NCI-H2107 (cell line): ENCODE measurements around the gene SLC27A6.
"Not testable (repeated sequence)": the region's sequence is repeated elsewhere in the genome, so short reads cannot be mapped to it uniquely, and the experiment has no call there.

ENCODE experiments used
- DNase-seq: peaks from one replicate; lab custom pipeline; 2025; lab: John Stamatoyannopoulos, UW

SLC27A6 gene

GRCh38 chr5:129002527-129002842 is 37.2 kb downstream of the SLC27A6 start:
- no peak for DNase-seq

GRCh38 chr5:129003232-129003631 is 37.9 kb downstream of the SLC27A6 start:
- DNase-seq = no peak

- DNase-seq = no peak
These were observed 48.9 kb downstream of the SLC27A6 start for GRCh38 chr5:129014185-129014584.

- DNase-seq = no peak
These were observed 53.5 kb downstream of the SLC27A6 start for GRCh38 chr5:129018837-129019236.

GRCh38 chr5:129019401-129019908 is 54.2 kb downstream of the SLC27A6 start:
- DNase-seq = no peak

- DNase-seq = no peak
These were observed 55.4 kb downstream of the SLC27A6 start for GRCh38 chr5:129020683-129021082.

GRCh38 chr5:129021744-129022143 is 56.5 kb downstream of the SLC27A6 start:
- DNase-seq = no peak

- no peak for DNase-seq
These were observed 57.3 kb downstream of the SLC27A6 start for GRCh38 chr5:129022599-129022998.

- DNase-seq = no peak
These were observed 62.0 kb downstream of the SLC27A6 start for GRCh38 chr5:129027260-129027659.

- DNase-seq = no peak
These were observed 66.8 kb downstream of the SLC27A6 start for GRCh38 chr5:129031886-129032683.

GRCh38 chr5:129036257-129036656 is 71.0 kb downstream of the SLC27A6 start:
- not testable (repeated sequence) for DNase-seq

- no peak for DNase-seq
These were observed 76.1 kb downstream of the SLC27A6 start for GRCh38 chr5:129041196-129041881.

GRCh38 chr5:129042306-129042705 is 77.0 kb downstream of the SLC27A6 start:
- DNase-seq = no peak

GRCh38 chr5:129043894-129044293 is 78.6 kb downstream of the SLC27A6 start:
- DNase-seq = no peak

- DNase-seq = no peak
These were observed 80.9 kb downstream of the SLC27A6 start for GRCh38 chr5:129046151-129046550.

- no peak for DNase-seq
These were observed 83.2 kb downstream of the SLC27A6 start for GRCh38 chr5:129048509-129048908.

- no peak for DNase-seq
These were observed 84.0 kb downstream of the SLC27A6 start for GRCh38 chr5:129049126-129049799.

GRCh38 chr5:129051283-129051682 is 86.0 kb downstream of the SLC27A6 start:
- DNase-seq = no peak

GRCh38 chr5:129053438-129053837 is 88.2 kb downstream of the SLC27A6 start:
- DNase-seq = no peak

- no peak for DNase-seq
These were observed 92.0 kb downstream of the SLC27A6 start for GRCh38 chr5:129057329-129057728.

GRCh38 chr5:129061849-129062248 is 96.6 kb downstream of the SLC27A6 start:
- DNase-seq = no peak

- no peak for DNase-seq
These were observed 98.3 kb downstream of the SLC27A6 start for GRCh38 chr5:129063483-129064113.
